Memory B cell (primary cell): ENCODE results near the gene PHF21A.

Source experiments
- ATAC-seq: fragments of 150-1000 bp; cut with Tn5 transposase; 2 replicates; pipeline ENCODE4 v1.10.0; 2021; ENCODE audit warnings: low read depth, mild to moderate bottlenecking, moderate library complexity
- DNase-seq, 2 donors: peaks; one replicate each; pipeline ENCODE4 v3.0.0; 2022; ENCODE audit warnings: low spot score in 2 of 2
- H3K27ac Mint-ChIP-seq: one replicate; pipeline ENCODE4 v1.8.0; 2022; ENCODE audit warnings: mild to moderate bottlenecking, moderate library complexity, mixed read lengths
- H3K27me3 Mint-ChIP-seq: one replicate; pipeline ENCODE4 v1.8.0; 2022; ENCODE audit warnings: mixed read lengths
- H3K36me3 Mint-ChIP-seq: one replicate; pipeline ENCODE4 v1.8.0; 2022; ENCODE audit warnings: mild to moderate bottlenecking, mixed read lengths
- H3K4me1 Mint-ChIP-seq: one replicate; pipeline ENCODE4 v1.8.0; 2022; ENCODE audit warnings: mixed read lengths
- H3K4me3 Mint-ChIP-seq: one replicate; pipeline ENCODE4 v1.8.0; 2022; ENCODE audit warnings: mild to moderate bottlenecking, moderate library complexity, mixed read lengths
- H3K9me3 Mint-ChIP-seq: one replicate; pipeline ENCODE4 v1.8.0; 2022; ENCODE audit warnings: mixed read lengths

The PHF21A gene

GRCh38 chr11:45884596-45885185, 236.6 kb downstream of the PHF21A start:
- DNase-seq: no peak
- H3K9me3 Mint-ChIP-seq: no peaks in the 10 kb centered on the region
- H3K27me3 Mint-ChIP-seq: no peaks in the 10 kb centered on the region
- H3K4me3 Mint-ChIP-seq: peak overlapping the region; percentile 70
- ATAC-seq: no peak
- peaks cover 21% of the 10 kb centered on the region for H3K36me3 Mint-ChIP-seq
- no peak overlapping the region for H3K27ac Mint-ChIP-seq
- peaks cover 15% of the 10 kb centered on the region for H3K4me1 Mint-ChIP-seq
